Right atrium auricular region (tissue), 2 donors: ENCODE results near the gene C22orf23. TPM values are rescaled to one million over a fixed set of nuclear protein-coding genes. Genes with fewer than 3 reads are reported as not detected.

Source experiments
- DNase-seq: peaks from one replicate; pipeline ENCODE4 v3.0.0-alpha.2; 2019; ENCODE audit warnings: low spot score
- H3K27ac ChIP-seq, 2 donors: fragments of 200-600 bp; sonication (generic); 1 replicate in 1 of 2; 2 replicates in 1 of 2; pipeline ENCODE4 v1.5.1; 2016 to 2019
- H3K27me3 ChIP-seq, 2 donors: fragments of 200-600 bp; sonication (generic); one replicate each; pipeline versions ENCODE4 v1.5.1 to v1.6.0; 2017 to 2019
- H3K36me3 ChIP-seq: fragments of 200-600 bp; sonication (generic); one replicate; pipeline ENCODE4 v1.5.1; 2016
- H3K4me1 ChIP-seq, 2 donors: fragments of 200-600 bp; sonication (generic); one replicate each; pipeline versions ENCODE4 v1.5.1 to v1.6.0; 2017 to 2019
- H3K4me3 ChIP-seq, 2 donors: fragments of 200-600 bp; sonication (generic); 1 replicate in 1 of 2; 2 replicates in 1 of 2; pipeline ENCODE4 v1.5.1; 2017 to 2019; ENCODE audit warnings: mild to moderate bottlenecking in 1 of 2, moderate library complexity in 1 of 2
- H3K9me3 ChIP-seq, 2 donors: fragments of 200-600 bp; sonication (generic); one replicate each; pipeline ENCODE4 v1.5.1; 2019
- CTCF ChIP-seq, 2 donors: fragments of 200-600 bp; sonication (generic); IDR thresholded peaks; one replicate each; pipeline ENCODE4 v1.5.1; 2019; ENCODE audit warnings: antibody characterized with exemption in 2 of 2
- total RNA-seq, 2 donors: library from RNA; depleted of rRNA; stranded (reverse); fragments of >200 nt; gene quantifications; one replicate each; pipeline ENCODE4 v1.1.0, GENCODE V29; 2016

The C22orf23 gene
- total RNA-seq, 2 donors from 2014 or later, result 0.39 TPM; not detected in 1

- no peak for DNase-seq
- no peaks in the 10 kb centered on the region for H3K9me3 ChIP-seq
- H3K36me3 ChIP-seq, result peaks cover 27% of the 10 kb centered on the region
- H3K4me3 ChIP-seq, result no peak overlapping the region
- no peak for TF ChIP-seq CTCF (IDR thresholded peaks at IDR 0.05)
- no peaks in the 10 kb centered on the region for H3K4me1 ChIP-seq
- H3K27me3 ChIP-seq, result no peaks in the 10 kb centered on the region
- no peak overlapping the region for H3K27ac ChIP-seq
Observed at GRCh38 chr22:37940698-37941376, 12.6 kb downstream of the C22orf23 start.

- H3K27ac ChIP-seq, result peak overlapping the region; percentile 36 to 58
Observed at GRCh38 chr22:37933711-37934376, 19.6 kb downstream of the C22orf23 start.

GRCh38 chr22:37932821-37933578 lies 20.4 kb downstream of the C22orf23 start:
- peak overlapping the region; percentile 36 to 58 for H3K27ac ChIP-seq
- TF ChIP-seq CTCF (IDR thresholded peaks at IDR 0.05), result no peak
- peaks cover 36% of the 10 kb centered on the region for H3K36me3 ChIP-seq
- no peaks in the 10 kb centered on the region for H3K27me3 ChIP-seq
- no peak for DNase-seq
- peaks cover 0 to 29% of the 10 kb centered on the region in 2 donors for H3K4me1 ChIP-seq
- no peak overlapping the region for H3K4me3 ChIP-seq
- no peaks in the 10 kb centered on the region for H3K9me3 ChIP-seq

More at GRCh38 chr22:37933711-37934376, 19.6 kb downstream of the C22orf23 start:
- H3K9me3 ChIP-seq, result no peaks in the 10 kb centered on the region
- peak; percentile 91 for DNase-seq
- no peaks in the 10 kb centered on the region for H3K27me3 ChIP-seq
- peak; percentile 90 to 96 for TF ChIP-seq CTCF (IDR thresholded peaks at IDR 0.05)
- peaks cover 0 to 29% of the 10 kb centered on the region in 2 donors for H3K4me1 ChIP-seq
- peaks cover 28% of the 10 kb centered on the region for H3K36me3 ChIP-seq
- no peak overlapping the region for H3K4me3 ChIP-seq

- H3K36me3 ChIP-seq, result peaks cover 36% of the 10 kb centered on the region
- DNase-seq, result no peak
- H3K27me3 ChIP-seq, result no peaks in the 10 kb centered on the region
- H3K4me1 ChIP-seq, result peaks cover 0 to 29% of the 10 kb centered on the region in 2 donors
- no peak for TF ChIP-seq CTCF (IDR thresholded peaks at IDR 0.05)
- no peak overlapping the region for H3K27ac ChIP-seq
- no peaks in the 10 kb centered on the region for H3K9me3 ChIP-seq
- no peak overlapping the region for H3K4me3 ChIP-seq
Observed at GRCh38 chr22:37932401-37932800, 21.0 kb downstream of the C22orf23 start.

GRCh38 chr22:37931893-37932389 lies 21.5 kb downstream of the C22orf23 start:
- Histone ChIP-seq H3K4me1 (peaks cover 0 to 29% of the 10 kb centered on the region in 2 donors), H3K27ac (no peak overlapping the region), H3K4me3 (no peak overlapping the region), H3K9me3 (no peaks in the 10 kb centered on the region), H3K27me3 (no peaks in the 10 kb centered on the region), H3K36me3 (peaks cover 40% of the 10 kb centered on the region)
- DNase-seq, result no peak
- TF ChIP-seq CTCF (IDR thresholded peaks at IDR 0.05), result no peak
